Measurements from ENCODE around the gene KRTAP29-1. TPM values are rescaled to one million over a fixed set of nuclear protein-coding genes. Genes with fewer than 3 reads are reported as not detected.
A peak's percentile ranks its signal among the peaks of the same experiment; 100 is the strongest.
"Not testable (repeated sequence)": the region's sequence is repeated elsewhere in the genome, so short reads cannot be mapped to it uniquely, and the experiment has no call there.

The KRTAP29-1 gene, protein sequence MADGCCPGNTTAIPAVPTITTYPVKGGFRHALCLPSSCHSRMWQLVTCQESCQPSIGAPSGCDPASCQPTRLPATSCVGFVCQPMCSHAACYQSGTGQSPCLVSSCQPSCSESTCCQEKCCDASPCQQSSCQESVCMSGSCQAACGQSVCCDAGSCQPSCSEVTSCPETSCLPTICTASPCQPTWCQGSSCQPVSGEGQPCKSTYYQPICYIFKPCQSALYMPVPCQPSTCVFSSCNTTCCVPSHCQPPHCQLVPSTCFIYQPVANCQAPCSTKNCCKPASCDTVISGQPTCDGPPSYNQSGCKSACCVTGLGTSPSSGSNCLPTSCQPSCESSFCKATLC
- total RNA-seq: not detected
- polyA plus RNA-seq: not detected
- long read RNA-seq, donor 1: 0 reads
- long read RNA-seq, donor 2: 0 reads
- long read RNA-seq, donor 3: 0 reads

DNA sequence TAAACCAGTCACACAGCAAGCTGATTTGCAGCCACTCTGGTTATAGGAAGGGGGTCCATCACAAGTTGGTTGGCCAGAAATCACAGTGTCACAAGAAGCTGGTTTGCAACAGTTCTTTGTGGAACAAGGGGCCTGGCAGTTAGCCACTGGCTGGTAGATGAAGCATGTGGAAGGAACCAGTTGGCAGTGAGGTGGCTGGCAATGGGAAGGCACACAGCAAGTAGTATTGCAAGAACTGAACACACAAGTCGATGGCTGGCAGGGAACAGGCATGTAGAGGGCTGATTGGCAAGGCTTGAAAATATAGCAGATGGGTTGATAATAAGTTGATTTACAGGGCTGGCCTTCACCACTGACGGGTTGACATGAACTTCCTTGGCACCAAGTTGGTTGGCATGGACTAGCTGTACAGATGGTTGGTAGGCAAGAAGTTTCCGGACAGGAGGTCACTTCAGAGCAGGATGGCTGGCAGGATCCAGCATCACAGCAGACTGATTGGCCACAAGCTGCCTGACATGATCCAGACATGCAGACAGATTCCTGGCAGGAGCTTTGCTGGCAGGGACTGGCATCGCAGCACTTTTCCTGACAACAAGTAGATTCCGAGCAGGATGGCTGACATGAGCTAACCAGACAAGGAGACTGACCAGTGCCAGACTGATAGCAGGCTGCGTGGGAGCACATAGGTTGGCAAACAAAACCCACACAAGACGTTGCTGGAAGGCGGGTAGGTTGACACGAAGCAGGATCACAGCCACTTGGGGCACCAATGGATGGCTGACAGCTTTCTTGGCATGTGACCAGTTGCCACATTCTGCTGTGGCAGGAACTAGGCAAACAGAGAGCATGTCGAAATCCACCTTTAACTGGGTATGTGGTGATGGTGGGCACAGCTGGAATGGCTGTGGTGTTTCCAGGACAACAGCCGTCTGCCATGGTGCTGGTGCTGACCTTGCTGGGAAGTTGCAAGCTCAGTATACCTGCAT lies at the start of gene KRTAP29-1:
Gene KRTAP29-1, minus strand, starts transcription at position 936 of the 986 bp plus-strand sequence. Its CDS starts 0 bp downstream, at position 936.
- TF ChIP-seq POLR2A (IDR thresholded peaks at IDR 0.05): no peak
- TF ChIP-seq, protein P1, sequence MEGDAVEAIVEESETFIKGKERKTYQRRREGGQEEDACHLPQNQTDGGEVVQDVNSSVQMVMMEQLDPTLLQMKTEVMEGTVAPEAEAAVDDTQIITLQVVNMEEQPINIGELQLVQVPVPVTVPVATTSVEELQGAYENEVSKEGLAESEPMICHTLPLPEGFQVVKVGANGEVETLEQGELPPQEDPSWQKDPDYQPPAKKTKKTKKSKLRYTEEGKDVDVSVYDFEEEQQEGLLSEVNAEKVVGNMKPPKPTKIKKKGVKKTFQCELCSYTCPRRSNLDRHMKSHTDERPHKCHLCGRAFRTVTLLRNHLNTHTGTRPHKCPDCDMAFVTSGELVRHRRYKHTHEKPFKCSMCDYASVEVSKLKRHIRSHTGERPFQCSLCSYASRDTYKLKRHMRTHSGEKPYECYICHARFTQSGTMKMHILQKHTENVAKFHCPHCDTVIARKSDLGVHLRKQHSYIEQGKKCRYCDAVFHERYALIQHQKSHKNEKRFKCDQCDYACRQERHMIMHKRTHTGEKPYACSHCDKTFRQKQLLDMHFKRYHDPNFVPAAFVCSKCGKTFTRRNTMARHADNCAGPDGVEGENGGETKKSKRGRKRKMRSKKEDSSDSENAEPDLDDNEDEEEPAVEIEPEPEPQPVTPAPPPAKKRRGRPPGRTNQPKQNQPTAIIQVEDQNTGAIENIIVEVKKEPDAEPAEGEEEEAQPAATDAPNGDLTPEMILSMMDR (IDR thresholded peaks at IDR 0.05): no peak
- intact Hi-C loops (cut with DNase I): loop anchor here in 2 of 10 donors (2.0 to 10.0 kb wide), 2 partner anchors 163 kb away; partner anchors contain the start of gene KRT32 (in 1 of the 2)

DNA sequence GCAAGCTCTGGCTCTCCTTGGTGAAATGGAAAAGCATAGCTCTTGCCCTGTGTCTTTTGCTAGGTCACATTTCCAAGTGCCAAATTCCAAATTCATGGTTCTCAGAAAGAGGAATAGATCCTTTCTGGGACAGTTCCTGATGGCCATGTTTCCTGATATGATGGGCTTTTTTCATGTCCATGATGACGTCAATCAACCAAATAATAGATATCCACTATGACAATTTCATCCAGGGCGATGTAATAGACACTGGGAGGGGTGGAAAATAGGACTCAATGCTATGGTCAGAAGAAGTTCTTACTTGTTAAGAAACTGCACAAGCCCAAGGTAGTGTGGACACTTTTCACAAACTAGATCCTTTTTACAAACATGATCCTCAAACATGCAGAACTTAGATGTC lies 48.5 kb upstream of the KRTAP29-1 start:
- no peak for ATAC-seq
- TF ChIP-seq, protein P1 (IDR thresholded peaks at IDR 0.05): no peak
- no peak for TF ChIP-seq POLR2A (IDR thresholded peaks at IDR 0.05)
- intact Hi-C loops (cut with DNase I): no loop called here
- no peaks in the 10 kb centered on the region for H3K4me1 ChIP-seq
- peaks cover 0 to 13% (median 0%) of the 10 kb centered on the region in 9 donors for H3K27me3 ChIP-seq
- 51 to 85% (median 78%) methylated on average over 2 of the region's 2 CpGs for WGBS, 4 donors
- H3K9me3 ChIP-seq: peaks cover 0 to 7% (median 0%) of the 10 kb centered on the region in 12 donors
- H3K27ac ChIP-seq: no peak overlapping the region
- no peak overlapping the region for H3K4me3 ChIP-seq
- H3K36me3 ChIP-seq: no peaks in the 10 kb centered on the region
- DNase-seq: no peak

More for the DNA sequence above, at the start of gene KRTAP29-1:
- ATAC-seq: peak; percentile 96 to 97 (median 96)
- Histone ChIP-seq H3K4me3 (no peak within 1 kb of the TSS), H3K4me1 (peaks cover 0 to 13% (median 0%) of the 10 kb centered on the region in 12 donors), H3K27ac (peak within 1 kb of the TSS in 2 of 12 donors; percentile 10 to 45), H3K36me3 (no peaks in the 10 kb centered on the region), H3K27me3 (peaks cover 0 to 2% (median 0%) of the 10 kb centered on the region in 9 donors), H3K9me3 (peaks cover 0 to 10% (median 0%) of the 10 kb centered on the region in 12 donors)
- WGBS, 4 donors: 36 to 45% (median 44%) methylated on average over 10 to 11 of the region's 11 CpGs
- peak; percentile 48 to 84 (median 73) for DNase-seq

DNA sequence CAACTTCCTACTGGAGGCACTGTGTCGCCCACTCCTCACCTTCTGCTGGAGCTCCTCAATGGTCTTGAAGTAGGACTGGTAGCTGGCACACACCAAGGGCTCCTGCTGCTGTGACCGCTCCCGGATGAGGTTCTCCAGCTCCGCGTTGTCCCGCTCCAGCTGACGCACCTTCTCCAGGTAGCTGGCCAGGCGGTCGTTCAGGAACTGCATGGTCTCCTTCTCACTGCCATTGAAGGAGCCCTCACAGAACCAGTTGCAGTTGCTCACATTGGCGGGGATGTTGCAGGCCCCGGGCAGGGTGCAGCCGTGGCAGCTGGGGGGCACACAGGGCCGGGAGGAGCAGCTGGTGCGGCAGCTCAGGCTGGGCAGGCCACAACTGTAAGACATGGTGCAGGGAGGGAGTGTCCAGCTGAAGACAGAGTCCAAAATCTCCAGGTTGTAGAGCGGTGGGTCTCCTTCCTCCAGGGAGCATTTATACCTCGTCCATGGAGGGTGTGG lies 47.8 kb upstream of the KRTAP29-1 start, which contains the start of gene KRT33A:
Gene KRT33A, minus strand, starts transcription at position 448 of the 498 bp plus-strand sequence. Its CDS starts 61 bp downstream, at position 387.
- H3K27ac ChIP-seq; intact Hi-C loops (cut with DNase I); ATAC-seq; H3K9me3 ChIP-seq; H3K4me1 ChIP-seq; H3K36me3 ChIP-seq; DNase-seq; H3K4me3 ChIP-seq: not testable (repeated sequence)
- H3K27me3 ChIP-seq: peaks cover 0 to 13% (median 0%) of the 10 kb centered on the region in 9 donors
- 84 to 90% (median 87%) methylated on average over 13 to 16 of the region's 16 CpGs for WGBS, 4 donors
